ENCODE data around the gene DENND4B.
"Not testable (repeated sequence)": the region's sequence is repeated elsewhere in the genome, so short reads cannot be mapped to it uniquely, and the experiment has no call there.

Gene DENND4B

GRCh38 chr1:153946622-153947241, at the start of gene DENND4B:
Gene DENND4B (minus strand): TSS chr1:153946718. CDS start chr1:153944374, 2,344 bp downstream.
- peak; percentile 71 for DNase-seq (ENCODE audit: low read depth)

GRCh38 chr1:153995640-153996039, 49.1 kb upstream of the DENND4B start:
- DNase-seq (ENCODE audit: low read depth), result no peak

GRCh38 chr1:153995202-153995601, 48.7 kb upstream of the DENND4B start:
- no peak for DNase-seq (ENCODE audit: low read depth)

- DNase-seq (ENCODE audit: low read depth), result no peak
Observed at GRCh38 chr1:153991806-153992205, 45.3 kb upstream of the DENND4B start.

- no peak for DNase-seq (ENCODE audit: low read depth)
Observed at GRCh38 chr1:153991151-153991630, 44.7 kb upstream of the DENND4B start.

- DNase-seq (ENCODE audit: low read depth), result peak; percentile 79
Observed at GRCh38 chr1:153990468-153991150, 44.1 kb upstream of the DENND4B start, which contains the start of gene RPS27. Gene RPS27 (plus strand): TSS chr1:153990762. CDS start chr1:153990797, 35 bp downstream.

- no peak for DNase-seq (ENCODE audit: low read depth)
Observed at GRCh38 chr1:153987621-153988020, 41.1 kb upstream of the DENND4B start.

- DNase-seq (ENCODE audit: low read depth), result no peak
Observed at GRCh38 chr1:153985941-153986761, 39.6 kb upstream of the DENND4B start, which contains the start of gene RAB13. Gene RAB13 (minus strand): TSS chr1:153986339. CDS start chr1:153986236, 103 bp downstream.

- peak; percentile 45 for DNase-seq (ENCODE audit: low read depth)
Observed at GRCh38 chr1:153985341-153985912, 38.9 kb upstream of the DENND4B start.

- no peak for DNase-seq (ENCODE audit: low read depth)
Observed at GRCh38 chr1:153984123-153984894, 37.8 kb upstream of the DENND4B start.

- DNase-seq (ENCODE audit: low read depth), result not testable (repeated sequence)
Observed at GRCh38 chr1:153981735-153982134, 35.2 kb upstream of the DENND4B start.

- DNase-seq (ENCODE audit: low read depth), result not testable (repeated sequence)
Observed at GRCh38 chr1:153979091-153979490, 32.6 kb upstream of the DENND4B start.

- no peak for DNase-seq (ENCODE audit: low read depth)
Observed at GRCh38 chr1:153978274-153978909, 31.9 kb upstream of the DENND4B start.

GRCh38 chr1:153977250-153978240, 31.0 kb upstream of the DENND4B start, which contains the start of gene JTB:
Gene JTB (minus strand): TSS chr1:153977674. CDS start chr1:153977252, 422 bp downstream.
- DNase-seq (ENCODE audit: low read depth), result peak; percentile 82

GRCh38 chr1:153976819-153977249, 30.3 kb upstream of the DENND4B start:
- no peak for DNase-seq (ENCODE audit: low read depth)

- DNase-seq (ENCODE audit: low read depth), result no peak
Observed at GRCh38 chr1:153973525-153973924, 27.0 kb upstream of the DENND4B start.

GRCh38 chr1:153973071-153973470, 26.6 kb upstream of the DENND4B start:
- no peak for DNase-seq (ENCODE audit: low read depth)

- DNase-seq (ENCODE audit: low read depth), result no peak
Observed at GRCh38 chr1:153970346-153970745, 23.8 kb upstream of the DENND4B start.

GRCh38 chr1:153968972-153969371, 22.5 kb upstream of the DENND4B start:
- no peak for DNase-seq (ENCODE audit: low read depth)
